ENCODE measurements around the gene CNIH2.

GRCh38 chr11:66279092-66279734, 1.2 kb downstream of the CNIH2 start:
- no peak for TF ChIP-seq JUNB (IDR thresholded peaks at IDR 0.05; ENCODE audit: unreplicated experiment)
- TF ChIP-seq, protein P1, sequence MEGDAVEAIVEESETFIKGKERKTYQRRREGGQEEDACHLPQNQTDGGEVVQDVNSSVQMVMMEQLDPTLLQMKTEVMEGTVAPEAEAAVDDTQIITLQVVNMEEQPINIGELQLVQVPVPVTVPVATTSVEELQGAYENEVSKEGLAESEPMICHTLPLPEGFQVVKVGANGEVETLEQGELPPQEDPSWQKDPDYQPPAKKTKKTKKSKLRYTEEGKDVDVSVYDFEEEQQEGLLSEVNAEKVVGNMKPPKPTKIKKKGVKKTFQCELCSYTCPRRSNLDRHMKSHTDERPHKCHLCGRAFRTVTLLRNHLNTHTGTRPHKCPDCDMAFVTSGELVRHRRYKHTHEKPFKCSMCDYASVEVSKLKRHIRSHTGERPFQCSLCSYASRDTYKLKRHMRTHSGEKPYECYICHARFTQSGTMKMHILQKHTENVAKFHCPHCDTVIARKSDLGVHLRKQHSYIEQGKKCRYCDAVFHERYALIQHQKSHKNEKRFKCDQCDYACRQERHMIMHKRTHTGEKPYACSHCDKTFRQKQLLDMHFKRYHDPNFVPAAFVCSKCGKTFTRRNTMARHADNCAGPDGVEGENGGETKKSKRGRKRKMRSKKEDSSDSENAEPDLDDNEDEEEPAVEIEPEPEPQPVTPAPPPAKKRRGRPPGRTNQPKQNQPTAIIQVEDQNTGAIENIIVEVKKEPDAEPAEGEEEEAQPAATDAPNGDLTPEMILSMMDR (conservative IDR thresholded peaks at IDR 0.05; ENCODE audit: low read depth in 2 of 2), result no peak
- no peak for TF ChIP-seq EZH2 (IDR thresholded peaks at IDR 0.05; ENCODE audit: low read depth, unreplicated experiment)

Measured in GM23338 (cell line).